NCI-H2081 (cell line): ENCODE results near the gene LCLAT1.
"Not testable (repeated sequence)": the region's sequence is repeated elsewhere in the genome, so short reads cannot be mapped to it uniquely, and the experiment has no call there.

Experiments
- DNase-seq, 2 experiments: peaks; one replicate each; lab custom pipeline; 2025; lab: John Stamatoyannopoulos, UW

LCLAT1 gene

DNA sequence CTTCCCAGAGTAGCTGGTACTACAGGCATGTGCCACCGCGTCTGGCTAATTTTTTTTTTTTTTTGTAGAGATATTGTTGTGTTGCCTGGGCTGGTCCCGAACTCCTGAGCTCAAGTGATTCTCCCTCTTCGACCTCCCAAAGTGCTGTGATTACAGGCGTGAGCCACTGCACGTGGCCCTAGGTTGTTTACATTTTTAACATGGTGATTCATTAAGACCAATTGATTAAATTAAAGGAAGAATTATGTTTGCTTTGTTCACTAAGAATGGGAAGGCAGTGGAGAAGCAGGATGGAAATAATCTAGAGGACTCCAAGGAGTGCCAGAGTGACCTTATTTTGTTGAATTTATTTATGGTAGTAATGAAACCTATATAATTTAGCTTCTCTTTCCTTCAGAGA, 7.5 kb downstream of the LCLAT1 start:
- no peak for DNase-seq

DNA sequence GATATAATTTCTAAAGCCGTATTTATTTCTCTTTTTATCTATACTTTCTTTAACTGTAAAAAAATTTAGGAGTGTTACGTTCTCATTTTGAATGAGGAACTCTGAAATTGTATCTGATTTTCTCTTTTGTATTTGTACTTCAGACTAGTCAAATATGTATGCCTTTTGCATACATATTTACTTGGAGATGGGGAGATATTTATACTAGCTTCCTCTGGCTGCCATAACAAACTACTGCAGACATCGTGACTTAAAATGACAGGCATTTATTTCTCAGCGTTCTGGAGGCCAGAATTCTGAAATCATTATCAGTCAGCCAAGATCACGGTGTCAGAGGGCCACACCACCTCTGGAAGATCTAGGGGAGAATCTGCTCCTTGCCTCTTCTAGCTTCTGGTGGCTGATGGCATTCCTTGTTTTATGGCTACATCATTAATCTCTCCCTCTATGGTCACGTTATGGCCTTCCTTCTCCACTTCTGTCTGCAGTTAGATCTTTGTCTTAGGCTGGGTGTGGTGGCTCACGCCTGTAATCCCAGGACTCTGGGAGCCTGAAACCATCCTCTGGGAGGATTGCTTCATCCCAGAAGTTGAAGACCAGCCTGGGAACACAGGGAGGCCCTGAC, 8.2 kb downstream of the LCLAT1 start:
- DNase-seq: no peak

DNA sequence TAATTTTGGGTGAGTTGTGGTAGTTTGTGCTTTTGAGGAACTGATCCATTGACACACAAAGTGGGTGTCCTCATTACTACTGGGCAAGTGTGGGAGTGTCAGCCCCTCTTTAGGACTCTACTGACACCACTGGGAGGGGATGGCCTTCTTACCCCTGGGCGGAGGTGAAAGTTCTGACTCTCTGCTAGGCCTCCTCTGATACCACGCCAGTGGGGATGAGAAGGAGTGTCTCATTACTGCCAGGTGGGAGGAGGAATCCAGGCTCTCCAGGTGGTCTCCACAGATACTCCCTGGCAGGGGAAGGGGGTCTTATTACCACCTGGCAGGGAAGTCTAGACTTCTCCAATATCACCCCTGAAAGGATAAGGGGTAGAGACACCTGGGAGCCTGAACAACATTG, 9.1 kb downstream of the LCLAT1 start:
- DNase-seq: no peak

DNA sequence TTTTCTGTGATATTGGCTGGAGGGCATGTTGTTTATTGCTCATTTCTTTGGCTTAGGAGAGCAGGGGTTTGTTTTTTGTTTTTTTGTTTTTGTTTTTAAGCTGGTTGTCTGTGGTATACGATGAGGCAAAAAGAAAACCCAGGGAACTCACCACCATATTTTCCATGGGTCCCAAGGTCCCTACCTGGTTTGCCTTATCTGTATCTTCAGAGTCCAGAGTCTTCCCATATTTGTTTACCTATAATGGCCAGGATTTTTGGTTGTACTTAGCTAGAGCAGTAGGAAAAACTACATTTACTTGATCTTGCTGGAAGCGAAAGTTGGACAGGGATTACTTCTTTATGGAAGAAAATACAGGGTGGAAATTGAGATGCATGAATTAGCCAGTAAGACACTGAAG, 9.5 kb downstream of the LCLAT1 start:
- no peak for DNase-seq

- DNase-seq: no peak
Observed at GRCh38 chr2:30457296-30457695, 10.2 kb downstream of the LCLAT1 start.

DNA sequence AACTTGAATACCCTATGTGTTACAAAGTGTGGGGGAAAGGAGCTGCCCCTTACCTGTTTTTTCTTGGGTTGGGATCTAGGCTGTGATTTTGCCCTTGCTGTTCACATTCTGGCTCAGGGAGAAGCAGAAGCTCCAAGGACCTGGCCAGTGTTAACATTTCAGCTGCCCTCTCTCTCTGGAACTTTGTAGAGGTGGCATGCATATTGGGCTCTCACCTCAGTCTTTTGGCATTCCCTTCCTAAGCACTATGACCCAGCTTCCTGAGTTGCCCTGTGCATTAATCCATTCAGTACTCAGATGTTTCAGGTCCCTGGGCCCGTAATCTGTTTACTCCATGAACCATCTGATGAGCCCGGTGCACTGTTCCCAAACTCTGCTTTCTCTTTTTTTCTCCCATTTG, 12.1 kb downstream of the LCLAT1 start:
- no peak for DNase-seq

- no peak for DNase-seq
Observed at GRCh38 chr2:30462131-30462857, 15.2 kb downstream of the LCLAT1 start.

DNA sequence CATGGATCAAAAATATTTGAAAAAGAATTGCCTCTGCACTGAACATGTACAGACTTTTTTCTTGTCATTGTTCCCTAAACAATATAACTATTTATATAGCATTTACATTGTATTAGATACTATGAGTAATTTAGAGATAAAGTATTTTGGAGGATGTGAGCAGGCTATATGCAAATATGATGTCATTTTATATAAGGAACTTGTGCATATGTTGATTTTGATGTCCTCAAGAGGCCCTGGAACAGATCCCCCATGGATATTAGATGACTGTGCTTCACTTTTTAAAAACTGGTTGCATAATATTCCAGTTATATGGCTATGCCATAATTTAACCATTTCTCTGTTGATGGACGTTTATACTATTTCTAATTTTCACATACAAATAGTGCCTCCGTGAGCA, 16.5 kb downstream of the LCLAT1 start:
- DNase-seq: no peak

DNA sequence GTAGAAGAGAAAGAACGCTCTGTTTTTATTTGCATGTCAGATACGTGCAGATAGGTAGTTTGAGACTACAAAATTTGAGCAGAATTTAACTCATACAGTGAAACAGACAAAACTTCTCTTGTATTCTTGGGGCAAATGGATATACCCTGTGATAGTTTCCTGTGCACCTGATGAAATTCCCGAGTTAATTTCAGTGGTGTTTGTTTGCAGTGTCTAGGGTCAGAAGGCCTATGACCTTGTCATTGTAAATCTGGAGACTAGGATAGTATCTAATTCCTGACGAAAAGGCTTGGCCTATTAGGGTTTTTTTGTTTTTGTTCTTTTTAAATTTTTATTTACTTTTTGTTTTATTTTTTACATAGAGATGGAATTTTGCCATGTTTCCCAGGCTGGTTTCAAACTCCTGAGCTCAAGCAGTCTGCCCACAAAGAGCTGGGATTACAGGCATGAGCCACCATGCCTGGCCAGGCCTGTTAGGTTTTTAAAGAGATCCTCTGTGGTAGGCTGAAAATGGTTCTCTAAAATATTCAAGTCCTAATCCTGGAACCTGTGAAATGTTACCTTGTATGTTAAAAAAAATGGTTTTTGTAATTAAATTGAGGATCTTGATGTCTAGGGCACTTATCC, 17.6 kb downstream of the LCLAT1 start:
- DNase-seq: no peak

DNA sequence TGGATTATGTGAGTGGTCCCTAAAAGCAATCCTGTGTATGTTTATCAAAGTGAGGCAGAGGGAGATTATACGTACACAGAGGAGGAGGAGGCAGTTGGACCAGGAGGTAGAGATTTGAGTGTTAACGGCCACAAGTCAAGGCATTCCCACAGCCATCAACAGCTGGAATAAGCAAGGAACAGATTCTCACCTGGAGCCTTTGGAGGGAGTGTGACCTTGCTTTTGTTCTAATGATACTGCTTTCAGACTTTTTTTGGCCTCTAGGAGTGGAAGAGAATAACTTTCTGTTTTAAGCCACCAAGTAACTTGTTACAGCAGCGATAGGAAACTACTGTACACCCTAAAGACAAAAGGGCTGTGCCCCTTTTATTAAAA, 18.1 kb downstream of the LCLAT1 start:
- no peak for DNase-seq

GRCh38 chr2:30466216-30466615, 19.2 kb downstream of the LCLAT1 start:
- DNase-seq: no peak

DNA sequence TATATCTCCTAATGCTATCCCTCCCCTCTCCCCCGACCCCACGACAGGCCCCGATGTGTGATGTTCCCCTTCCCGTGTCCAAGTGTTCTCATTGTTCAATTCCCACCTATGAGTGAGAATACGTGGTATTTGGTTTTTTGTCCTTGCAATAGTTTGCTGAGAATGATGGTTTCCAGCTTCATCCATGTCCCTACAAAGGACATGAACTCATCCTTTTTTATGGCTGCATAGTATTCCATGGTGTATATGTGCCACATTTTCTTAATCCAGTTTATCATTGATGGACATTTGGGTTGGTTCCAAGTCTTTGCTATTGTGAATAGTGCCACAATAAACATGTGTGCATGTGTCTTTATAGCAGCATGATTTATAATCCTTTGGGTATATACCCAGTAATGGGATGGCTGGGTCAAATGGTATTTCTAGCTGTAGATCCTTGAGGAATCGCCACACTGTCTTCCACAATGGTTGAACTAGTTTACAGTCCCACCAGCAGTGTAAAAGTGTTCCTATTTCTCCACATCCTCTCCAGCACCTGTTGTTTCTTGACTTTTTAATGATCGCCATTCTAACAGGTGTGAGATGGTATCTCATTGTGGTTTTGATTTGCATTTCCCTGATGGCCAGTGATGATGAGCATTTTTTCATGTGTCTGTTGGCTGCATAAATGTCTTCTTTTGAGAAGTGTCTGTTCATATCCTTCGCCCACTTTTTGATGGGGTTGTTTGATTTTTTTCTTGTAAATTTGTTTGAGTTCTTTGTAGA, 20.2 kb downstream of the LCLAT1 start:
- not testable (repeated sequence) for DNase-seq

GRCh38 chr2:30470426-30470825, 23.4 kb downstream of the LCLAT1 start:
- no peak for DNase-seq

GRCh38 chr2:30472326-30472725, 25.3 kb downstream of the LCLAT1 start:
- no peak for DNase-seq

DNA sequence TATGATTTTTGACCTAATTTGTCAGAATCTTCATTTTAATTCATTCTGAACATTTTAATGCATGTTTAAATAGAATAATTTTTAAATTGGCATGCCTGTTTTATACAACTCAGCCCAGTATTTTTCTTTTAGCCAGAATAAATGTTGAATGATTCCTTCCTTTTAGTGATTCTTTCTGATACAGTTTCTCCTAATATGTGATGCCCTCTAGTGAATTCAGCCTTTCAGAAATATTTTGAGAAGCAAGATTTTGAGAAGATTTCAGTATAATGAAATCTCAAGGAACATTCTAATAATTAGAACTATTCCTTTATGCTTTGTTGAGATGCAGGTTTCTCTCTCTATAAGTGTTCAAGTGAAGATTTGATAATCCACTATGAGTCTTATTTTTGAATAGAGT, 28.5 kb downstream of the LCLAT1 start:
- no peak for DNase-seq

GRCh38 chr2:30476636-30477035, 29.6 kb downstream of the LCLAT1 start:
- no peak for DNase-seq

GRCh38 chr2:30480703-30481322, 33.8 kb downstream of the LCLAT1 start:
- no peak for DNase-seq

GRCh38 chr2:30481323-30481800, 34.3 kb downstream of the LCLAT1 start:
- DNase-seq: no peak

DNA sequence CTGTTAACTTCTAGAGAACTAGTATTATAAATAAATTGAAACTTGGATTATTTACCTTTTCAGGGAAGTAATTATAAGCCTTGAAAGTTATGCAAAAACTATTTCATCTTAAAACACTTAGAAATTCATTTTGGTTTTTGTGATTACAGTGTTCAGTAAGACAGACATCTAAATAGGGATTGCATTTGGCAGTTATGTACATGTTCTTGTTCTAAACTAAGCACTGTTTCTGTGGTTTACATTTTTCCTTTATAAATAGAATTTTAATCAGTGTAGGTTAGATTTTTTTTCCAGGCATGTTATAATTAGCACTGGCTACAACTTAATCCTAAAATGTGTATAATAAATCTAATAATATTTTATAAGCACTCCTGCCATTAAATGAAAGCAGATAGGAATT, 35.0 kb downstream of the LCLAT1 start:
- DNase-seq: no peak

- DNase-seq: no peak
Observed at GRCh38 chr2:30484145-30484544, 37.1 kb downstream of the LCLAT1 start.

DNA sequence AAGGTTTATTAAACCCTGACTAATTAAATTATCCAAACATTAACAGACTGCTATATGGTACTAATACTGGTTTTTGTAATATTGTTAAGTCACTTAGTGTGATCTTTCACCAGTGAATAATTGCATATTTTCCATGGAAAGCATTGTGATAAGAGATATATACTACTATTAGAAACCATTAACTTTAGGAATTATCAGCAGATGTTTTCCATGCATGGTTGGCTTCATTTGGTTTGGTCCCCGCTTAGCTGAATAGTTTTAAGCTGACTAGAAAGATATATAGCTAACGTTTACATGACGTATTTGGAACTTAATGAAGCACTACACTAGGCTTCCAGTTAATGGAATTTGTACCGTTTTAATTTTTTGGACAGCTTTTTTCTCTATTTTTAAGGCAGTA, 37.9 kb downstream of the LCLAT1 start:
- DNase-seq: no peak

DNA sequence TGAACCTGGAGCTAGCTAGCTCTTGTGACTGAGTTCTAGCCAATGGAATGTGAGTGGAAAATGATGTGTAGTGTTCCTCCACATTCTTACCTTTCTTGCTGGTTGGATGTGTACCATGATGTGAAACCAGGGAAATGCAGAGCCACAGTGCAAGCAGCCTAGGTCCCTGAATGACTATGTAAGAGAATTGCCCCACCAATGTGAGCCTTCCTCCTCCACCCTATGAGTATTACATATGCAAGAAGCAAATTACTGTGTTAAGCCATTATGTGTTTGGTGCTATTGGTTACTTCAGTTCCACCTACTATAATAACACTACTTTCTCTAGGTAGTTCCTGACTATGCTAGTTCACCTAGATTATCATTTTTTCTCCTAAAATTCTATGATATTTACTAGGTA, 39.6 kb downstream of the LCLAT1 start:
- DNase-seq: no peak
